Right ventricle myocardium inferior (tissue), 1 donor: ENCODE results near the gene RABGEF1. TPM values are rescaled to one million over a fixed set of nuclear protein-coding genes. Genes with fewer than 3 reads are reported as not detected.
"Not testable (repeated sequence)": the region's sequence is repeated elsewhere in the genome, so short reads cannot be mapped to it uniquely, and the experiment has no call there.

Source experiments
- ATAC-seq: fragments of 200-7000 bp; cut with Tn5 transposase; one replicate; pipeline ENCODE4 v1.9.1; 2020; ENCODE audit warnings: mild to moderate bottlenecking, moderate library complexity
- DNase-seq: peaks from one replicate; pipeline ENCODE4 v3.0.0; 2021; ENCODE audit errors: missing footprints
- intact Hi-C: fragments of 100-400 bp; cut with DNase I; formaldehyde crosslinking; loops from one replicate; pipeline ENCODE4 v1.11.0; 2022
- long read RNA-seq: library from polyadenylated mRNA; unstranded; transcript quantifications from one replicate; pipeline ENCODE4 v2.0.0, GENCODE V29; 2021
- total RNA-seq: library from RNA; stranded (reverse); fragmentation: NEBNext Ultra II Directional; extraction: Animal tissue kit (Norgen Biotek cat#: 25700); gene quantifications from one replicate; pipeline ENCODE4 v1.2.1, GENCODE V29; 2021
- donor health status: DM: no; HTN: yes; CAD: no; lungs with severe emphysema.

The RABGEF1 gene
- total RNA-seq = 16.4 TPM
- long read RNA-seq, transcript RABGEF1-201 (9 exons, 3,733 nt) = major isoform, 6 of 13 reads
- long read RNA-seq, partial matches to known transcripts = 0 of 13 reads
- long read RNA-seq, other reads (novel, unspliced or antisense) = 7 of 13 reads

GRCh38 chr7:66740302-66740979, at the start of gene RABGEF1:
Gene RABGEF1 (plus strand): TSS chr7:66740733. CDS start chr7:66771900, 31,167 bp downstream.
- intact Hi-C loops = loop anchor here (1.0 to 10.0 kb wide), 2 partner anchors 104 to 146 kb away; no protein-coding TSS in a partner anchor
- peak; percentile 100 for DNase-seq
- ATAC-seq = peak; percentile 98

GRCh38 chr7:66693331-66693730, 47.2 kb upstream of the RABGEF1 start:
- ATAC-seq (no peak), DNase-seq (no peak)
- intact Hi-C loops = no loop called here

DNA sequence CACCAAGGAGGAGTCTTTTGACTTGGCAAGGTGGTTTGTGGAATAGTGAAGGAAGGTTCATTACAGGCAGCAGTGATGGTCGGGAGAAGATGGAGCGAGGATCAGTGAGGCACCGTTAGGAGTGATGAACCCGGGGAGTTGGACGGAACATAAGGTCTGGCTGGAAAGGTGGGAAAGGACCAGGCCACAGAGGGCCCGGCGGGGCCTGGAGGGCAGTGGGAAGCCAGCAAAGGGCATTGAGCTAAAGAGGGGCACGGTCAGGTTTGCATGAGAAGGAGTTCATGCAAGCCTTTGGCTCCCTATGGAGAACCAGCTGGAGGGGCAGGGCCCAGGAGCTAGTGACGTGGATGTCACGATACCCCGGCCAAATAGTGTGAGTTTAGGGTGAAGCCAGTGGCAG, 46.2 kb upstream of the RABGEF1 start:
- no peak for DNase-seq
- intact Hi-C loops = no loop called here
- ATAC-seq = no peak

- ATAC-seq, DNase-seq, intact Hi-C loops: not testable (repeated sequence)
These were observed 45.1 kb upstream of the RABGEF1 start for GRCh38 chr7:66695417-66695816.

- intact Hi-C loops = not testable (repeated sequence)
These were observed 44.4 kb upstream of the RABGEF1 start for GRCh38 chr7:66696134-66696533.

GRCh38 chr7:66696774-66697191, 43.8 kb upstream of the RABGEF1 start:
- intact Hi-C loops = no loop called here
- DNase-seq (no peak), ATAC-seq (peak; percentile 9)

More at GRCh38 chr7:66696134-66696533, 44.4 kb upstream of the RABGEF1 start:
- DNase-seq, ATAC-seq: not testable (repeated sequence)

DNA sequence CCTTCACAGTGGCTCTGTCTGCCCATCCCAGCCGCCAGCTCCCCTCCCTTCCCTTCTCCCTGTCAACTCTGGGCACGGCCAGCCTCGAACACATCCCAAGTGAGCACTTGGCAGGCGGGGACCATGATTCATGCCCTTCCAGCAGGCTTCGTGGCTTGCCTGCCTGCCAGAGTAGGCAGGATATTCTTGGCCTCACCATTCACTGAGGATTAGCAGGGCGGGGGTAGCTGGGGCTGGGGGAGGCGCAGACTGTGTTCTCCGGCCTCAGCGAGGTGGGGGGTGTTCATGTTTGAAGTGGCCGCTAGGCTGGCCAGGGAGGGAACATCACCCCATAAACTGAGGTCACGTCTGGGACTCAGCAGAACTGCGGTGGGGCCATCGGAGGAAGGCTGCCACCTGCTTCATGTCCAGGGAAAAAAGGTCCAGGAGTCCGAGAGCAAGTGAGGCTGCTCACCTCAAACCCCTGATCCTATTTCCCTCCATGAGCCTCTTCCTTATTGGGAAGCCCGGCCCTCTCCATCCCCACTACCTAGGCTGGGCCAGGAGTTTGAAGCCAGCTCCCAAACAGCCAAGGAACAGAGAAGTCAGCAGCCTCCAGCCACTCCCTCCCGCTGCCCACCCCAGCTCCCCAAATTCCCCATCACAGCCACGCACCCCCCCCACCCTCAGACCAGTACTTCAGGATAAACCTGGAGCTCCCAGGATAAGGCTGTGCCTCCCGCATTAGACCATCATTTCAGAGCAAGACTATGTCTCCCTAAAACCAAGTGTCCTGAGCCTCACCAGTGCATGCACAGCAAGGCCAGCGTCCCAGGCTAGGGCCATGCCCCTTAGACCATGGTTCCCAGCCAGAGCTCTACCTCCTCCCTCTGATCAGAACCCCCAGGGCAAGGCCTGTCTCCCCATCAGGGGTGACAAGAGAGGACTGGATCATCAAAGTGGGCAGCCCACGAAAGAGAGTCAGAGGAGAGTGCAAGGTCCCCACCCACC, 42.8 kb upstream of the RABGEF1 start:
- ATAC-seq = peak; percentile 71
- no peak for DNase-seq
- intact Hi-C loops = no loop called here

- DNase-seq (no peak), ATAC-seq (no peak)
- intact Hi-C loops = no loop called here
These were observed 41.8 kb upstream of the RABGEF1 start for GRCh38 chr7:66698652-66699205.

DNA sequence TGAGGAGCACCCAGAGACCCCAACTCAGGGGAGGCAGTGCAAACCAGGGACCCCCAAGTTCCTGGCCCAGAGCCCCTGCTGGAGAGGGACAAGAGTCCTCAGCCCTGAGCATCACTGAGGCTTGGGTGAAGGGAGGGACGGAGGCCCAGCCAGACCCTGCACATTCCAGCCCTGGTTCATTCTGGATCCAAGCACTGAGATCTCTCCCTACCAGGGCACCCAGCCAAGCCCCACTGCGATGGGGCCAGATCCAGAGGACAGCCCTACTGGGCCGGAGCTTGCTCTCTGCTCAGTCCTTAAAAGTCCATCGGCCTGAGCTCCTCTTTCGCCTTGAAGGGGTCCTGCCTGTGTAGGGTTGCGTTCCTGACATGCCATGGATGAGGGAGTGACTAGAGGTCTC, 40.5 kb upstream of the RABGEF1 start:
- intact Hi-C loops = no loop called here
- DNase-seq (peak; percentile 80), ATAC-seq (peak; percentile 47)

GRCh38 chr7:66700633-66701131, 39.9 kb upstream of the RABGEF1 start:
- intact Hi-C loops = no loop called here
- DNase-seq = no peak
- ATAC-seq = no peak

GRCh38 chr7:66707825-66708224, 32.7 kb upstream of the RABGEF1 start:
- intact Hi-C loops = no loop called here
- ATAC-seq (no peak), DNase-seq (no peak)

- intact Hi-C loops, ATAC-seq, DNase-seq: not testable (repeated sequence)
These were observed 29.8 kb upstream of the RABGEF1 start for GRCh38 chr7:66710752-66711151.

- no peak for ATAC-seq
- DNase-seq = no peak
- intact Hi-C loops = no loop called here
These were observed 26.8 kb upstream of the RABGEF1 start for GRCh38 chr7:66713687-66714086.

DNA sequence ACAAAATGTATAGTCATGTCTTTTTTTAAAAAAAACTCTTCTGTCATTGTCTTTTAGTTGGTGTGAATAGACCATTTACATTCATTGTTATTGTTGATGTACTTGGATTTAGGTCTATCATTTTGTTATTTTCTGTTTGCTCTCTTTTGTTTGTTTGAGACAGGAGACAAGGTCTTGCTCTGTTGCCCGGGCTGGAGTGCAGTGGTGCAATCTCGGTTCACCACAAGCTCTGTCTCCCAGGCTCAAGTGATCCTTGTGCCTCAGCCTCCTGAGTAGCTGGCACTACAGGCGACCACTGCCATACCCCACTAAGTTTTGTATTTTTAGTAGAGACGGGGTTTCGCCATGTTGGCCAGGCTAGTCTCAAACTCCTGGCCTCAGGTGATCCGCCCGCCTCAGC, 23.9 kb upstream of the RABGEF1 start:
- intact Hi-C loops, DNase-seq, ATAC-seq: not testable (repeated sequence)

- intact Hi-C loops = no loop called here
- ATAC-seq (no peak), DNase-seq (no peak)
These were observed 20.0 kb upstream of the RABGEF1 start for GRCh38 chr7:66720561-66720960.

DNA sequence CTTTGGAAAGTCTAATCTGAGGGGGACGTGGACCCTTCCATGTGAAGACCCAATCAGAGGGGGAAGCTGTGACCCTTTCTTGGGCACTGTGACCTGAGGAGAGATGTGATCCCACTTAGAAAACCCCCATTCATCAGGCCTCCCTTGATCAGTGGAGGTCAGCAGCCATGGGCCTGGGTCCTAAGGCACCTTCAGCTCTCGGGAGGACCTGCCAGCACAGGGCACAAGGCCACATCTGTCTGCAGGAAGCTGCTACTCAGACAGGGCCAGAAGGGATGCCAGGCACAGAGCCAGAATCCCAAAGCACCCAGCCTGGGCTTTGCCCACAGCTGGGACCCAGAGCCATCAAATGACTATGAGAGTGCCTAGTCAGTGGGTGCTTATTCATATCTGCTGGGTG, 14.7 kb upstream of the RABGEF1 start:
- DNase-seq (no peak), ATAC-seq (no peak)
- intact Hi-C loops = no loop called here

GRCh38 chr7:66727058-66727457, 13.5 kb upstream of the RABGEF1 start:
- no peak for DNase-seq
- intact Hi-C loops = no loop called here
- no peak for ATAC-seq

DNA sequence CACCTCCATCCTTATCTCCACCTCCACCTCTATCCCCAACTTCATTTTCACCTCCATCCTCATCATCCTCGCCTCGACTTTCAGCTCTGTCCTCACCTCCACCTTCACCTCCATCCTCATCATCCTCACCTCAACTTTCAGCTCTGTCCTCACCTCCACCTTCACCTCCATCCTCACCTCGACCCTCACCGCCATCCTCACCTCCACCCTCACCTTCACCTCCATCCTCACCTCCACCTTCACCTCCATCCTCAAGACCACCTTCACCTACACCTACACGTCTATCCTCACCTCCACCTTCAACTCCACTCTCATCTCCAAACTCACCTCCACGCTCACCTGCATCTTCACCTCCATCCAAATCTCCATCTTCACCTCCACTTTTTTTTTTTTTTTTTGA, 12.0 kb upstream of the RABGEF1 start:
- ATAC-seq (no peak), DNase-seq (no peak)
- intact Hi-C loops = no loop called here

- ATAC-seq (no peak), DNase-seq (no peak)
- intact Hi-C loops = no loop called here
These were observed 11.3 kb upstream of the RABGEF1 start for GRCh38 chr7:66729274-66729673.
